ENCODE results near the gene TLL2. TPM values are rescaled to one million over a fixed set of nuclear protein-coding genes. Genes with fewer than 3 reads are reported as not detected.

TLL2 gene
- total RNA-seq: 0.09 and 0.11 TPM in 2 replicates

DNA sequence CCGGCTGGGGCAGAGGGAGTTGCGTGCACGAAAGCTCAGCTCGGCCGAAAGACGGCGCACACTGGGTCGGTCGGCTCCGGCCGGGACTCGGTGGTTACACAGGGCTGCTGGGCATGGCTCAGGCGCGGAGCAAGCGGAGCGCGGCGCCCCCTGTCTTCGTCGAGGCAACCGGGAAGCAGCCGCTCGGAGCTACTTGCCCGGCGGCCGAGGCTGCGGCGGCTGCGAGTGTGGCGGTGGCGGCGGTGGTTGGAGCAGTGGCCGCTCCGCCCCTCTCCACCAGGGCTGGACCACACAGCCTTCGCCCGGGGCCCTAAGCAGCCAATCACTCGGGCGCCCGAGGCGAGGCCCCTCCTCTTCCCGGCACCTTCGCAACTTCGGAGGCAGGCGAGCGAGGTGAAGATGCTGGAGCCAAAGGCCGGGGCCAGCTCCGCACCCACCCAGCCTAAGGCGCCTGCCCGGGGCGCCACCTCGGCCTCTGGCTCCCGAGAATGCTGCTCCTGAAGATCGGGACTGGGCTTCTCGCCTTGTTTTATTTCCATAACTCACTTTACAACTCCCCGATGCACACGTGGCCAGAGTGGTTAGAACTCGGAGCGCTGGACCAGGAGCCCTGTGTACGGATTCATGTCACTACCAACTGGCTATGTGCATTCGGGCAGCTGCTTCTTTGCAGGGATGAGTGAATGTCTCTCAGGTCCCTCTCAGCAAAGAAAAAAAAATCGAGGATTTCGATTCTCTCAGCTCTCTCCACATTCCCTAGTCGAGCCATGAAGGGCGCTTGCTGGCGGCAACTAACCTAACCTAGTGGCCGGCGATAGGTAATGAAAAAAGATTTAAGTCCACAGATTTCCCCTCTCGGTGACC, at the start of gene TLL2:
TLL2 (minus strand) TSS at position 229 of the 864 bp plus-strand sequence. CDS start 241 bp downstream, outside the sequence.

GRCh38 chr10:96358851-96359540, 154.7 kb downstream of the TLL2 start, which contains the start of gene OPALIN:
Gene OPALIN, minus strand, starts transcription at chr10:96359002. Its CDS starts 106 bp downstream, at chr10:96358896.

Other genes with a start within 250 kb of the TLL2 start
- gene BLNK, start 242.4 kb downstream of the TLL2 start, total RNA-seq: not detected in 2 replicates
- not detected in 2 replicates for gene DNTT, start 209.5 kb downstream of the TLL2 start, total RNA-seq
- gene OPALIN, start 154.9 kb downstream of the TLL2 start, total RNA-seq: not detected in 2 replicates
- gene TM9SF3, start 73.1 kb upstream of the TLL2 start, total RNA-seq: 83.7 and 90.0 TPM in 2 replicates
- 0.09 TPM in 1 of 2 replicates, not detected in the other for gene PIK3AP1, start 206.6 kb upstream of the TLL2 start, total RNA-seq

All from dermis lymphatic vessel endothelial cell (primary cell).